HepG2 (cell line): ENCODE measurements around the gene MILR1. TPM values are rescaled to one million over a fixed set of nuclear protein-coding genes. Genes with fewer than 3 reads are reported as not detected.

ENCODE experiments used
- polyA plus RNA-seq, 8 experiments: library from polyadenylated mRNA; depleted of rRNA in 3 of 8; stranded (reverse) in 7 of 8; unstranded in 1 of 8; fragments of >200 nt; fragmentation: Illumina TruSeq in 4 of 8; extraction: Trizol in 4 of 8; gene quantifications; 2 replicates each; pipeline versions ENCODE4 v1.2.1 to v1.2.3, GENCODE V29; 2011 to 2016; ENCODE audit warnings: low read depth in 4 of 8, missing spikeins in 1 of 8, mixed read lengths in 1 of 8; ENCODE audit not compliant: insufficient read depth in 1 of 8
- total RNA-seq, 5 experiments: library from RNA; depleted of rRNA; stranded (reverse); fragments of >200 nt; fragmentation: Illumina TruSeq; extraction: Trizol; gene quantifications; 2 replicates each; pipeline ENCODE4 v1.2.3, GENCODE V29; 2016; ENCODE audit warnings: low read depth in 1 of 5
- TF ChIP-seq, protein P1 (sequence below), 2 experiments: IDR thresholded peaks; 2 replicates each; pipeline ENCODE4 v1.6.1; 2011 to 2012; ENCODE audit warnings: low read length in 2 of 2, borderline replicate concordance in 1 of 2, low read depth in 1 of 2, mild to moderate bottlenecking in 1 of 2, moderate library complexity in 1 of 2
- TF ChIP-seq, protein P2 (sequence below): sonication (generic); formaldehyde crosslinking; IDR thresholded peaks from 2 replicates; pipeline ENCODE4 v1.9.0; 2021; ENCODE audit warnings: mild to moderate bottlenecking, missing genetic modification reagents

MILR1 gene
- total and polyA plus RNA-seq, 2 of the 13 experiments (the other 11 are each of a cell fraction or from before 2014, with no cell fraction given): 0.27 to 1.7 TPM

DNA sequence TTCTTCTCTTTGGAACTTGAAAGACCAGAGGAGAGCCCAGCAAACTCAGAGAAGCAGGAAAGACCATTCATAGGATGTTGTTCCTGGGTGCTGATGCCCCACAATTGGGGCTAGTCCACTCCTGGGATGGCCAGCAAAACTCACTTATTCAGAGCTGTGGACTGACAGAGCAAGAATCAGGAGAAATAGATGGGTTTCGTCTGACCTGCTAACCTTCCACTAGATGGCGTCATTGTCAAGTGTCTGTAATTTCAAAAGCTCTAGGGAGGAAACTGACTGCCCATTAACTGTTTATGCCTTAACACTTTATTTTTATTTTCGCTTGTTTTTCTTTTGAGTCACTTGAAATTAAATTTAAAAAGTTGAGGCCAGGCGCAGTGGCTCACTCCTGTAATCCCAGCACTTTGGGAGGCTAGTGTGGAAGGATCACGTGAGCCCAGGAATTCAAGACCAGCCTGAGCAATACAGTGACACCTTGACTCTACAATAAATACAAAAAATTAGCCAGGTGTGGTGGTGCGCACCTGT is 28.7 kb upstream of the MILR1 start (continued):
- TF ChIP-seq, protein P1, sequence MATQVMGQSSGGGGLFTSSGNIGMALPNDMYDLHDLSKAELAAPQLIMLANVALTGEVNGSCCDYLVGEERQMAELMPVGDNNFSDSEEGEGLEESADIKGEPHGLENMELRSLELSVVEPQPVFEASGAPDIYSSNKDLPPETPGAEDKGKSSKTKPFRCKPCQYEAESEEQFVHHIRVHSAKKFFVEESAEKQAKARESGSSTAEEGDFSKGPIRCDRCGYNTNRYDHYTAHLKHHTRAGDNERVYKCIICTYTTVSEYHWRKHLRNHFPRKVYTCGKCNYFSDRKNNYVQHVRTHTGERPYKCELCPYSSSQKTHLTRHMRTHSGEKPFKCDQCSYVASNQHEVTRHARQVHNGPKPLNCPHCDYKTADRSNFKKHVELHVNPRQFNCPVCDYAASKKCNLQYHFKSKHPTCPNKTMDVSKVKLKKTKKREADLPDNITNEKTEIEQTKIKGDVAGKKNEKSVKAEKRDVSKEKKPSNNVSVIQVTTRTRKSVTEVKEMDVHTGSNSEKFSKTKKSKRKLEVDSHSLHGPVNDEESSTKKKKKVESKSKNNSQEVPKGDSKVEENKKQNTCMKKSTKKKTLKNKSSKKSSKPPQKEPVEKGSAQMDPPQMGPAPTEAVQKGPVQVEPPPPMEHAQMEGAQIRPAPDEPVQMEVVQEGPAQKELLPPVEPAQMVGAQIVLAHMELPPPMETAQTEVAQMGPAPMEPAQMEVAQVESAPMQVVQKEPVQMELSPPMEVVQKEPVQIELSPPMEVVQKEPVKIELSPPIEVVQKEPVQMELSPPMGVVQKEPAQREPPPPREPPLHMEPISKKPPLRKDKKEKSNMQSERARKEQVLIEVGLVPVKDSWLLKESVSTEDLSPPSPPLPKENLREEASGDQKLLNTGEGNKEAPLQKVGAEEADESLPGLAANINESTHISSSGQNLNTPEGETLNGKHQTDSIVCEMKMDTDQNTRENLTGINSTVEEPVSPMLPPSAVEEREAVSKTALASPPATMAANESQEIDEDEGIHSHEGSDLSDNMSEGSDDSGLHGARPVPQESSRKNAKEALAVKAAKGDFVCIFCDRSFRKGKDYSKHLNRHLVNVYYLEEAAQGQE (IDR thresholded peaks at IDR 0.05; ENCODE audit: borderline replicate concordance in 1 of 2, low read depth in 1 of 2, low read length in 2 of 2): no peak
- TF ChIP-seq, protein P2, sequence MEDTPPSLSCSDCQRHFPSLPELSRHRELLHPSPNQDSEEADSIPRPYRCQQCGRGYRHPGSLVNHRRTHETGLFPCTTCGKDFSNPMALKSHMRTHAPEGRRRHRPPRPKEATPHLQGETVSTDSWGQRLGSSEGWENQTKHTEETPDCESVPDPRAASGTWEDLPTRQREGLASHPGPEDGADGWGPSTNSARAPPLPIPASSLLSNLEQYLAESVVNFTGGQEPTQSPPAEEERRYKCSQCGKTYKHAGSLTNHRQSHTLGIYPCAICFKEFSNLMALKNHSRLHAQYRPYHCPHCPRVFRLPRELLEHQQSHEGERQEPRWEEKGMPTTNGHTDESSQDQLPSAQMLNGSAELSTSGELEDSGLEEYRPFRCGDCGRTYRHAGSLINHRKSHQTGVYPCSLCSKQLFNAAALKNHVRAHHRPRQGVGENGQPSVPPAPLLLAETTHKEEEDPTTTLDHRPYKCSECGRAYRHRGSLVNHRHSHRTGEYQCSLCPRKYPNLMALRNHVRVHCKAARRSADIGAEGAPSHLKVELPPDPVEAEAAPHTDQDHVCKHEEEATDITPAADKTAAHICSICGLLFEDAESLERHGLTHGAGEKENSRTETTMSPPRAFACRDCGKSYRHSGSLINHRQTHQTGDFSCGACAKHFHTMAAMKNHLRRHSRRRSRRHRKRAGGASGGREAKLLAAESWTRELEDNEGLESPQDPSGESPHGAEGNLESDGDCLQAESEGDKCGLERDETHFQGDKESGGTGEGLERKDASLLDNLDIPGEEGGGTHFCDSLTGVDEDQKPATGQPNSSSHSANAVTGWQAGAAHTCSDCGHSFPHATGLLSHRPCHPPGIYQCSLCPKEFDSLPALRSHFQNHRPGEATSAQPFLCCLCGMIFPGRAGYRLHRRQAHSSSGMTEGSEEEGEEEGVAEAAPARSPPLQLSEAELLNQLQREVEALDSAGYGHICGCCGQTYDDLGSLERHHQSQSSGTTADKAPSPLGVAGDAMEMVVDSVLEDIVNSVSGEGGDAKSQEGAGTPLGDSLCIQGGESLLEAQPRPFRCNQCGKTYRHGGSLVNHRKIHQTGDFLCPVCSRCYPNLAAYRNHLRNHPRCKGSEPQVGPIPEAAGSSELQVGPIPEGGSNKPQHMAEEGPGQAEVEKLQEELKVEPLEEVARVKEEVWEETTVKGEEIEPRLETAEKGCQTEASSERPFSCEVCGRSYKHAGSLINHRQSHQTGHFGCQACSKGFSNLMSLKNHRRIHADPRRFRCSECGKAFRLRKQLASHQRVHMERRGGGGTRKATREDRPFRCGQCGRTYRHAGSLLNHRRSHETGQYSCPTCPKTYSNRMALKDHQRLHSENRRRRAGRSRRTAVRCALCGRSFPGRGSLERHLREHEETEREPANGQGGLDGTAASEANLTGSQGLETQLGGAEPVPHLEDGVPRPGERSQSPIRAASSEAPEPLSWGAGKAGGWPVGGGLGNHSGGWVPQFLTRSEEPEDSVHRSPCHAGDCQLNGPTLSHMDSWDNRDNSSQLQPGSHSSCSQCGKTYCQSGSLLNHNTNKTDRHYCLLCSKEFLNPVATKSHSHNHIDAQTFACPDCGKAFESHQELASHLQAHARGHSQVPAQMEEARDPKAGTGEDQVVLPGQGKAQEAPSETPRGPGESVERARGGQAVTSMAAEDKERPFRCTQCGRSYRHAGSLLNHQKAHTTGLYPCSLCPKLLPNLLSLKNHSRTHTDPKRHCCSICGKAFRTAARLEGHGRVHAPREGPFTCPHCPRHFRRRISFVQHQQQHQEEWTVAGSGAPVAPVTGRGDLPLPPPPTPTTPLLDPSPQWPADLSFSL (CRISPR knock-in tag): no peak
- TF ChIP-seq, all 625 proteins: peak for 21
